T-helper 1 cell treated with Interleukin-12 subunit alpha and Interleukin-12 subunit beta and Interleukin-4 antibody, amounts not matched to agents 30 μg/mL and 1 μg/mL, for 36 hours (primary cell): ENCODE data around the gene TTC7B.

Experiments used
- H3K27ac Mint-ChIP-seq: one replicate; pipeline ENCODE4 v1.8.0; 2021; ENCODE audit warnings: mild to moderate bottlenecking, mixed read lengths
- H3K27me3 Mint-ChIP-seq: one replicate; pipeline ENCODE4 v1.8.0; 2021; ENCODE audit warnings: low read depth, mixed read lengths
- H3K36me3 Mint-ChIP-seq: one replicate; pipeline ENCODE4 v1.8.0; 2021; ENCODE audit warnings: low read depth, mixed read lengths
- H3K4me1 Mint-ChIP-seq: one replicate; pipeline ENCODE4 v1.8.0; 2021; ENCODE audit warnings: low read depth, mixed read lengths
- H3K4me3 Mint-ChIP-seq: one replicate; pipeline ENCODE4 v1.8.0; 2021; ENCODE audit warnings: mild to moderate bottlenecking, moderate library complexity, mixed read lengths
- H3K9me3 Mint-ChIP-seq: one replicate; pipeline ENCODE4 v1.8.0; 2021; ENCODE audit warnings: mixed read lengths

The TTC7B gene

GRCh38 chr14:90818715-90819114, 2.5 kb upstream of the TTC7B start:
- H3K27me3 Mint-ChIP-seq = peaks cover 29% of the 10 kb centered on the region
- peaks cover 15% of the 10 kb centered on the region for H3K4me1 Mint-ChIP-seq
- H3K27ac Mint-ChIP-seq = no peak overlapping the region
- H3K36me3 Mint-ChIP-seq = no peaks in the 10 kb centered on the region
- H3K4me3 Mint-ChIP-seq = no peak overlapping the region
- H3K9me3 Mint-ChIP-seq = peaks cover 13% of the 10 kb centered on the region

DNA sequence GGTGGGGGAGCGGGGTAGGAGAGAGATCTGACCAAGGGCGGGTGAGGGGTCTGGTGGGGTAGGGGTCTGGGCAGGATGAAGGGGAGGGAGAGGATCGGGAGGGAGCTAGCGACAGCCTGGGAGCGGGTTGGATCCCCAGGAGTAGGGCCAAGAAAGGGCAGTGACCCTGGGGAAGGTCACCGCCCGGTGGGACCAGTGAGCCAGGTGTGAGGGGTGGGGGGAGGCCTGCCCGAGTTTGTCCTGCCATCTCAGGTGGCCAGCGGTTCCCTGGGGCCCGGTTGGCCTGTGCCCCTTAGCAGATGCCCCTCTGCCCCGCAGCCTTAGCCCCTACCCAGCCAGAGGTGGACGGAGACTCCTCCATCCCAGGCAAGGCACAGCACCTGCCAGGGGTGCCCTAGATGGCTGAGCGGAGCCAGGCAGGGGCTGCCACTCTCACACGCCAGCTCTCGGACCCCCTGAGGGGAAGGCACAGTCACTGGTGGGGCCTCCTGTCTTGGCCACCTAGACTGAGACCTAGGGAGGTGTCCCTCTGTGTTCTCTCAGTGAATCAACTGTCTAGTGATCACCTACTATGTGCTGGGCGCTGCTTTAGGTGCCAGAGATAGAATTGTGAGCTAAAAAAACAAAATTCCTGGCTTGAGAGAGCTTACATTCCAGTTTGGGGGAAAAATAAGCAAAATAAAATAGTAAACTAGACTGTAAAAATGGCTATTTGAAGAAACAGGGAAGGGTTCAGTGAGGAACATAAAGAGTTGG, 629 bp upstream of the TTC7B start:
- peaks cover 38% of the 10 kb centered on the region for H3K27me3 Mint-ChIP-seq
- H3K27ac Mint-ChIP-seq = no peak overlapping the region
- H3K4me3 Mint-ChIP-seq = peak overlapping the region; percentile 58
- no peaks in the 10 kb centered on the region for H3K36me3 Mint-ChIP-seq
- peaks cover 3% of the 10 kb centered on the region for H3K9me3 Mint-ChIP-seq
- peaks cover 13% of the 10 kb centered on the region for H3K4me1 Mint-ChIP-seq

- H3K27me3 Mint-ChIP-seq = peaks cover 38% of the 10 kb centered on the region
- no peaks in the 10 kb centered on the region for H3K36me3 Mint-ChIP-seq
- H3K27ac Mint-ChIP-seq = peak overlapping the region; percentile 41
- peak overlapping the region; percentile 70 for H3K4me3 Mint-ChIP-seq
- H3K9me3 Mint-ChIP-seq = no peaks in the 10 kb centered on the region
- H3K4me1 Mint-ChIP-seq = peaks cover 4% of the 10 kb centered on the region
These were observed 733 bp downstream of the TTC7B start for GRCh38 chr14:90815572-90815821.

GRCh38 chr14:90814806-90815571, 1.2 kb downstream of the TTC7B start:
- peak overlapping the region; percentile 41 for H3K27ac Mint-ChIP-seq

DNA sequence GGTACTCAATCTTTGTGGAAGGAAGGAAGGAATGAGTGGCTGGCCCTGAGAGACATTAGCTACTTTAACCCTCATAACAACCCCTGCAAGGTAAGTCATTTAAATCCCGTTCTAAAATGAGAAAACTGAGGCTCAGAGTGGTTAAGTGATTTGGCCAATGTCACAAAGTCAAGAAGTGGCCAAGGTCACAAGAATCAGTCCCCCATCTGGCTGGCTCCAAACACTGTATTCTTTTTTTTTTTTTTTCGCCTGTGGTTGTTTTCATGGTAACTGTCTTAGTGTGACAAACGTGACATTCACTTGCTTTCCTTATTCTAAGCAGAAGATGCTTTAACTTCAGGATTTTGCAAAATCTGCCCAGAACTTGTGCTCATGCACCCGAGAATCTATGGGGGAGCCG, 2.8 kb downstream of the TTC7B start:
- H3K4me3 Mint-ChIP-seq = no peak overlapping the region
- H3K27me3 Mint-ChIP-seq = peaks cover 38% of the 10 kb centered on the region
- H3K36me3 Mint-ChIP-seq = no peaks in the 10 kb centered on the region
- peaks cover 4% of the 10 kb centered on the region for H3K4me1 Mint-ChIP-seq
- no peak overlapping the region for H3K27ac Mint-ChIP-seq
- no peaks in the 10 kb centered on the region for H3K9me3 Mint-ChIP-seq

More at GRCh38 chr14:90814806-90815571, 1.2 kb downstream of the TTC7B start:
- Mint-ChIP-seq H3K27me3 (peaks cover 38% of the 10 kb centered on the region), H3K36me3 (no peaks in the 10 kb centered on the region), H3K4me3 (peak overlapping the region; percentile 70), H3K9me3 (no peaks in the 10 kb centered on the region), H3K4me1 (peaks cover 4% of the 10 kb centered on the region)

- H3K9me3 Mint-ChIP-seq = no peaks in the 10 kb centered on the region
- peaks cover 4% of the 10 kb centered on the region for H3K4me1 Mint-ChIP-seq
- no peaks in the 10 kb centered on the region for H3K36me3 Mint-ChIP-seq
- peaks cover 32% of the 10 kb centered on the region for H3K27me3 Mint-ChIP-seq
- no peak overlapping the region for H3K27ac Mint-ChIP-seq
- H3K4me3 Mint-ChIP-seq = no peak overlapping the region
These were observed 4.1 kb downstream of the TTC7B start for GRCh38 chr14:90812109-90812508.

DNA sequence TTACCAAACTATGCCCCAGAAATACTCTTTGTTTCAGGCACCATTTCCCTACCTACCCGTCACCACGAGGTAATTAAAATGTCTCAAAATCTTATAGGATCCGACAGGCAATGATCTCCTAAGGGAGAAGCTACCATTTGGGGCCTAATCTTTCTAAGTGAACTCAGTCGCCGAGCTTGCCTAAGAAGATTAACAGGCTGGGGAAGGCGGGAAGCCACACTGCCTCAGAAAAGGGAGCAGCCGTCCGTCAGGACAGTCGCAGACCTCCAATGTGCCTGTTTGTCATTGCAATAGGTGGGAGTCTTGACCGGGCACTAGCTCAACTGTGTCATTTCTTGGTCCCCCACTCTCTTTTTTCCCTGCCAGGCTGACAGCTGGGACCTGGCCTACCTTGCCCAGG, 4.6 kb downstream of the TTC7B start:
- peaks cover 30% of the 10 kb centered on the region for H3K27me3 Mint-ChIP-seq
- H3K36me3 Mint-ChIP-seq = no peaks in the 10 kb centered on the region
- H3K9me3 Mint-ChIP-seq = no peaks in the 10 kb centered on the region
- no peak overlapping the region for H3K27ac Mint-ChIP-seq
- peaks cover 4% of the 10 kb centered on the region for H3K4me1 Mint-ChIP-seq
- H3K4me3 Mint-ChIP-seq = no peak overlapping the region

- H3K4me1 Mint-ChIP-seq = peaks cover 4% of the 10 kb centered on the region
- no peak overlapping the region for H3K4me3 Mint-ChIP-seq
- no peak overlapping the region for H3K27ac Mint-ChIP-seq
- H3K27me3 Mint-ChIP-seq = peaks cover 30% of the 10 kb centered on the region
- H3K9me3 Mint-ChIP-seq = no peaks in the 10 kb centered on the region
- no peaks in the 10 kb centered on the region for H3K36me3 Mint-ChIP-seq
These were observed 5.4 kb downstream of the TTC7B start for GRCh38 chr14:90810806-90811205.

DNA sequence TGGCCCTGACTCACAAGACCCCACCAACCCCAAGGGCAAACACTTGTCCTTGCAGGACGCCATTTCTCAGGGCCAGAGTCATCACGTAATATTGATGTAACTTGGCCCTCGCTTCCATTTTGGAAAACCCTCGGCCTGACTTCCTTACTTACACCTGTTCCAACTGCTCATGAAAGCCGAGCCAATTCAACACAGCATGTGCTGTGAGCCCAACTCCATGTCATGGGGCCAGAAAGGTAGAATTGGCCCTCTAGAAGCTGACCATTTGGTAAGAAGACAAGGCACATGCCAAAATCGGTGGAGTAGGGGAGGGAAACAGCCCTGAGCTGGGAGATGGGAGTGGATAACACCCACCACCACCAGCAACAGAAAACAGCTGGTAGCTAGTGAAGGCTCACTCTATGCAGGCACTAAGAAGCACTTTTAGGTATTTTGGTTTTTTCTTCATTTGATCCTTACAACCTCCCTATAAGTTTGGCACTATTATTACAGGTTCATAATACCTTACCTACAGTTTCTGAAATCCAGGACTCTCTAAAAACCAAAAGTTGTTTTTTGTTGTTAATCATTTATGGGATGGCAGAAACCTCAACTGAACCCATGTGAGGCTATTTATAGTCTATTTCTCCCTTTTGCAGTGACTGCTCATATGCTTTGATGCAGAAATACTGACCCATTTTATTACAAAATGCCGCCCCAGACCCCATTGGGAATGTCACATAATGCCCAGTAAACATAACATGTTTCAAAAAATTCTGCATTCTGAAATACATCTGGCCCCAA, 6.5 kb downstream of the TTC7B start:
- no peak overlapping the region for H3K4me3 Mint-ChIP-seq
- H3K36me3 Mint-ChIP-seq = no peaks in the 10 kb centered on the region
- H3K27ac Mint-ChIP-seq = no peak overlapping the region
- no peaks in the 10 kb centered on the region for H3K4me1 Mint-ChIP-seq
- peaks cover 19% of the 10 kb centered on the region for H3K27me3 Mint-ChIP-seq
- H3K9me3 Mint-ChIP-seq = no peaks in the 10 kb centered on the region

DNA sequence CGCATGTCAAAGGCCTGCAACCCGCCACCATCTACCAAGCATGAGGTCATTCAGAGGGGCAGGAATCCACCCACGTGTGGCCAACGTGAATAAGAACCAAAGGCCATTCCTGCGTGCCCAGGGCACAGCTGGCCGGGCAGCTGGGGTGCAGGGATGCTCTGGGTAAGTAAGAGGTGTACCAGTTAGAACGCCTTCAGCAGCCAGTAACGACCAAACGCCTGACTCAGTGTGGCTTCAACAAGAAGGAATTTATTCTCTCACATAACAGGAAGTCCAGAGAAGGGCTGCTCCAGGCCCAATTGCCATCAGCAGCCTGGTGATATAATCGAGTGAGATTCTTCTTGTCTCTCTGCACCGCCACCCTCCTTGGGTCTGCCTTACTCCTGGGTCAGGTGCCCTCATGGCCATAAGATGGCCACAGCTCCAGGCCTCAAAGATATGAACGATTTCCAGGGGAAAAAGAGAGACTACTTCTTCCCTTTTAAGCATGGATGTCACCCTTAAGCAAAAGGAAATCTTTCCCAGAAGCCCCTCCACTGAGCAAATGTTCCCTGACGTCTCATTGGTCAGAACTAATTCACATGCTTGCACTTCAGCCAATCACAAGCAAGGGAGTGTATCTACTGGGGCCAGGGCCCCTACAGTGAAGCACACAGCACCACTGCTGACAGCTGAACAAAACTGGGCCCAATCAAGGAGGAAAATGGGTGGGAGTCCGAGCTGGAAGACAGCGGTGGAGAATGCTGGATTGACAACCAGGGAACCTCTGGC, 7.3 kb downstream of the TTC7B start:
- H3K9me3 Mint-ChIP-seq = no peaks in the 10 kb centered on the region
- H3K27ac Mint-ChIP-seq = no peak overlapping the region
- no peaks in the 10 kb centered on the region for H3K4me1 Mint-ChIP-seq
- H3K4me3 Mint-ChIP-seq = no peak overlapping the region
- peaks cover 11% of the 10 kb centered on the region for H3K27me3 Mint-ChIP-seq
- H3K36me3 Mint-ChIP-seq = no peaks in the 10 kb centered on the region

DNA sequence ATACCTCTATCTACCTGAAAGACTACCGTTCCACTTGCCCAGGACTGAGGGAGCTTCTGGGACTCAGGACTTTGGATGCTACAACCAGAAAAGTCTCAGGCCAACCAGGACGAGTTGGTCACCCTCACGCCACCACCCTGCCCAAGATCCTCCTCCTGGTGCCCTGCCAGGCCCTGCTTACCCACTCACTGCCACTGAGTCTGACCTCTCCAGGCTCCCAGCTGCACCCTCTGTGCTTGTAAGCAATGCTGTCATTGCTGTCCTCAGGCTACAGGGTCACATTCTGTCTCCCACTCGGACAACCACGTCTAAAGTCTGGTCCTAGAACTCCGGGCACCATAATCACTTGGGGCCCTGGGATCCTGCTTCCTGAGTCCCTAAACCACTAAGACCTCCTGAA, 9.2 kb downstream of the TTC7B start:
- H3K4me3 Mint-ChIP-seq = no peak overlapping the region
- H3K27ac Mint-ChIP-seq = no peak overlapping the region
- no peaks in the 10 kb centered on the region for H3K36me3 Mint-ChIP-seq
- peaks cover 5% of the 10 kb centered on the region for H3K4me1 Mint-ChIP-seq
- no peaks in the 10 kb centered on the region for H3K27me3 Mint-ChIP-seq
- no peaks in the 10 kb centered on the region for H3K9me3 Mint-ChIP-seq

GRCh38 chr14:90805662-90806540, 10.3 kb downstream of the TTC7B start:
- no peaks in the 10 kb centered on the region for H3K36me3 Mint-ChIP-seq
- H3K27ac Mint-ChIP-seq = no peak overlapping the region

DNA sequence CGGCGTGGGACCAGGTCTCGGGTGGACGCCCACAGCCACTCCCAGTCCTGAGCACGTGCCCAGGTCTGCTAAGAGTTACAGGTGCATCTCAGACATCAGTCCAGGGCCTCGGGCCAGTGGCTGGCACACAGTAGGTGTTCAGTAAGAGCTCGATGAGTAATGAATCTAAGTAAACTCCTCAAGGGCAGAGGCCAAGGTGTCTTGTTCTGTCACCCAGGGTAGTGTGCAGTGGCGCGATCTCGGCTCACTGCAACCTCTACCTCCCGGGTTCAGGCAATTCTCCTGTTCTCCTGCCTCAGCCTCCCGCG, 11.2 kb downstream of the TTC7B start:
- Mint-ChIP-seq H3K4me1 (peaks cover 10% of the 10 kb centered on the region), H3K36me3 (no peaks in the 10 kb centered on the region), H3K27ac (no peak overlapping the region), H3K9me3 (no peaks in the 10 kb centered on the region), H3K4me3 (no peak overlapping the region), H3K27me3 (no peaks in the 10 kb centered on the region)

More at GRCh38 chr14:90805662-90806540, 10.3 kb downstream of the TTC7B start:
- H3K4me1 Mint-ChIP-seq = peaks cover 10% of the 10 kb centered on the region
- no peaks in the 10 kb centered on the region for H3K27me3 Mint-ChIP-seq
- no peak overlapping the region for H3K4me3 Mint-ChIP-seq
- H3K9me3 Mint-ChIP-seq = no peaks in the 10 kb centered on the region
